Endothelial cell (in vitro differentiated cells): Measurements from ENCODE around the gene ALPG. TPM values are rescaled to one million over a fixed set of nuclear protein-coding genes. Genes with fewer than 3 reads are reported as not detected.
A peak's percentile ranks its signal among the peaks of the same experiment; 100 is the strongest.
"Not testable (repeated sequence)": the region's sequence is repeated elsewhere in the genome, so short reads cannot be mapped to it uniquely, and the experiment has no call there.

Experiments
- DNase-seq: peaks from one replicate; pipeline ENCODE4 v3.0.0; 2021; ENCODE audit warnings: low spot score
- H3K27ac Mint-ChIP-seq: one replicate; pipeline ENCODE4 v1.8.0; 2021; ENCODE audit warnings: mixed read lengths, inconsistent platforms; ENCODE audit not compliant: unreplicated experiment
- H3K27me3 Mint-ChIP-seq: one replicate; pipeline ENCODE4 v1.8.0; 2021; ENCODE audit warnings: mild to moderate bottlenecking, moderate library complexity, mixed read lengths, inconsistent platforms; ENCODE audit not compliant: unreplicated experiment
- H3K36me3 Mint-ChIP-seq: one replicate; pipeline ENCODE4 v1.8.0; 2021; ENCODE audit warnings: mild to moderate bottlenecking, low read depth, mixed read lengths, inconsistent platforms; ENCODE audit not compliant: unreplicated experiment
- H3K4me1 Mint-ChIP-seq: one replicate; pipeline ENCODE4 v1.8.0; 2021; ENCODE audit warnings: mild to moderate bottlenecking, mixed read lengths, inconsistent platforms; ENCODE audit not compliant: unreplicated experiment
- H3K4me3 Mint-ChIP-seq: one replicate; pipeline ENCODE4 v1.8.0; 2021; ENCODE audit warnings: mild to moderate bottlenecking, mixed read lengths, inconsistent platforms; ENCODE audit not compliant: unreplicated experiment
- H3K9me3 Mint-ChIP-seq: one replicate; pipeline ENCODE4 v1.8.0; 2021; ENCODE audit warnings: mixed read lengths, inconsistent platforms; ENCODE audit not compliant: unreplicated experiment
- total RNA-seq: library from RNA; stranded (reverse); fragmentation: NEBNext Ultra II Directional; extraction: Animal tissue kit (Norgen Biotek cat#: 25700); gene quantifications from one replicate; pipeline ENCODE4 v1.2.1, GENCODE V29; 2021; ENCODE audit not compliant: unreplicated experiment
- TF ChIP-seq, protein P1 (sequence below): fragments of 200-600 bp; sonication (generic); IDR thresholded peaks from one replicate; pipeline ENCODE4 v1.5.0; 2021; ENCODE audit warnings: antibody characterized with exemption; ENCODE audit not compliant: unreplicated experiment

Gene ALPG
- total RNA-seq, 1 donor from 2014 or later: not detected

- H3K27ac Mint-ChIP-seq, H3K27me3 Mint-ChIP-seq, H3K4me1 Mint-ChIP-seq: not testable (repeated sequence)
Measured at GRCh38 chr2:232446266-232446777, 39.7 kb downstream of the ALPG start.

DNA sequence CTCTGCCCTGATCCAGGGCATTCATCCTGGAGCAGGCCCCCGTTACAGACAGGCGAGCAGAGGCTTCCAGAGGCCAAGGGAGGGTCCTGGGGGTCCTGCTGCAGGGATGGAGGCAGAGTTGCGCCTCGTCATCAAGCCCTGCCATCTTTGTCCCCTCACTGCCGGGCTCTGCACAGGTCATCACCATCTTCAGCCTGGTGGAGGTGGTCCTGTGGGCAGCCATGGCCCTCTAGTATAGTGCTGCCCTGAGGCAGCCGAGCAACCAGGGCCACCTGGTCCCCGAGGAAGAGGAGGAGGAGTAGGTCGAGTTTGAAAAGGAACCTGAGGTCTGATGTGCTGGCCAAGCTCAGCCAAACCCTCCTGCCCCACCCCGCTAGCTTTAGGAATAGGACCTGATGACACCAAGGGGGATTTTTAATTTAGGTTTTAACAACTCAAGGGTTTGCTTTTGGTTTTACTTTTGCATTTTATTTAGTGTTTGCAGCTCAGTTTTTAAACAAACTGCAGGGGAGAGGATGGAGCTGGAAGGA lies 40.5 kb downstream of the ALPG start:
- TF ChIP-seq, protein P1, sequence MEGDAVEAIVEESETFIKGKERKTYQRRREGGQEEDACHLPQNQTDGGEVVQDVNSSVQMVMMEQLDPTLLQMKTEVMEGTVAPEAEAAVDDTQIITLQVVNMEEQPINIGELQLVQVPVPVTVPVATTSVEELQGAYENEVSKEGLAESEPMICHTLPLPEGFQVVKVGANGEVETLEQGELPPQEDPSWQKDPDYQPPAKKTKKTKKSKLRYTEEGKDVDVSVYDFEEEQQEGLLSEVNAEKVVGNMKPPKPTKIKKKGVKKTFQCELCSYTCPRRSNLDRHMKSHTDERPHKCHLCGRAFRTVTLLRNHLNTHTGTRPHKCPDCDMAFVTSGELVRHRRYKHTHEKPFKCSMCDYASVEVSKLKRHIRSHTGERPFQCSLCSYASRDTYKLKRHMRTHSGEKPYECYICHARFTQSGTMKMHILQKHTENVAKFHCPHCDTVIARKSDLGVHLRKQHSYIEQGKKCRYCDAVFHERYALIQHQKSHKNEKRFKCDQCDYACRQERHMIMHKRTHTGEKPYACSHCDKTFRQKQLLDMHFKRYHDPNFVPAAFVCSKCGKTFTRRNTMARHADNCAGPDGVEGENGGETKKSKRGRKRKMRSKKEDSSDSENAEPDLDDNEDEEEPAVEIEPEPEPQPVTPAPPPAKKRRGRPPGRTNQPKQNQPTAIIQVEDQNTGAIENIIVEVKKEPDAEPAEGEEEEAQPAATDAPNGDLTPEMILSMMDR: no peak
- H3K27me3 Mint-ChIP-seq: no peaks in the 10 kb centered on the region
- no peak overlapping the region for H3K4me3 Mint-ChIP-seq
- H3K9me3 Mint-ChIP-seq: no peaks in the 10 kb centered on the region
- no peaks in the 10 kb centered on the region for H3K36me3 Mint-ChIP-seq
- DNase-seq: no peak
- H3K4me1 Mint-ChIP-seq: no peaks in the 10 kb centered on the region
- H3K27ac Mint-ChIP-seq: no peak overlapping the region

More at GRCh38 chr2:232446266-232446777, 39.7 kb downstream of the ALPG start:
- TF ChIP-seq, protein P1: peak; percentile 53
- H3K36me3 Mint-ChIP-seq, DNase-seq, H3K4me3 Mint-ChIP-seq, H3K9me3 Mint-ChIP-seq: not testable (repeated sequence)

- no peaks in the 10 kb centered on the region for H3K9me3 Mint-ChIP-seq
- DNase-seq: no peak
- no peak overlapping the region for H3K27ac Mint-ChIP-seq
Measured at GRCh38 chr2:232447638-232448303, 41.1 kb downstream of the ALPG start.

GRCh38 chr2:232448304-232448690 lies 41.7 kb downstream of the ALPG start:
- TF ChIP-seq, protein P1: no peak
- no peaks in the 10 kb centered on the region for H3K4me1 Mint-ChIP-seq
- H3K9me3 Mint-ChIP-seq: no peaks in the 10 kb centered on the region
- H3K4me3 Mint-ChIP-seq: no peak overlapping the region
- H3K27ac Mint-ChIP-seq: no peak overlapping the region
- no peaks in the 10 kb centered on the region for H3K27me3 Mint-ChIP-seq
- no peaks in the 10 kb centered on the region for H3K36me3 Mint-ChIP-seq
- DNase-seq: no peak

More at GRCh38 chr2:232447638-232448303, 41.1 kb downstream of the ALPG start:
- no peaks in the 10 kb centered on the region for H3K27me3 Mint-ChIP-seq
- H3K4me1 Mint-ChIP-seq: no peaks in the 10 kb centered on the region
- no peak overlapping the region for H3K4me3 Mint-ChIP-seq
- no peaks in the 10 kb centered on the region for H3K36me3 Mint-ChIP-seq
- TF ChIP-seq, protein P1: no peak

DNA sequence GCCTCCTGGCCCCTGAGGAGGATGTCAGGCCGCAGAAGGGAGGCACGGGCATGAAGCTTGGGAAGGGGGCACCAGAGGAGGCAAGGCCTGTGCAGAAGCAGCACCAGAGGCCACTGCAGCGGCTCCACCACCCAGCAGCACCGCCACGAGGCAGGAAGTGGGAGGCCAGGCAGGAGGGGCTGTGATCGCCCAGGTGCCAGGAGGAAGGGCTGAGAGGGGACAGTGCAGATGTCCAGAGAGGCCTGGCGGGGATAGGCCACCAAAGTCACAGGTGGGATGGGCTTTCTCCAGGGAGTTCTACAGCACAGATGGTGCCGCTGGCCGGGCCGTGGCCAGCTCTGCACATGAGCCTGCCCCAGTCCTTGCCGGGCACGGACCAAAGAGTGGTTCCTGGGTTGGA lies 43.3 kb downstream of the ALPG start:
- Mint-ChIP-seq H3K4me3 (no peak overlapping the region), H3K9me3 (no peaks in the 10 kb centered on the region), H3K36me3 (no peaks in the 10 kb centered on the region), H3K27me3 (no peaks in the 10 kb centered on the region), H3K4me1 (no peaks in the 10 kb centered on the region), H3K27ac (no peak overlapping the region)
- DNase-seq: peak; percentile 11
- TF ChIP-seq, protein P1: no peak

DNA sequence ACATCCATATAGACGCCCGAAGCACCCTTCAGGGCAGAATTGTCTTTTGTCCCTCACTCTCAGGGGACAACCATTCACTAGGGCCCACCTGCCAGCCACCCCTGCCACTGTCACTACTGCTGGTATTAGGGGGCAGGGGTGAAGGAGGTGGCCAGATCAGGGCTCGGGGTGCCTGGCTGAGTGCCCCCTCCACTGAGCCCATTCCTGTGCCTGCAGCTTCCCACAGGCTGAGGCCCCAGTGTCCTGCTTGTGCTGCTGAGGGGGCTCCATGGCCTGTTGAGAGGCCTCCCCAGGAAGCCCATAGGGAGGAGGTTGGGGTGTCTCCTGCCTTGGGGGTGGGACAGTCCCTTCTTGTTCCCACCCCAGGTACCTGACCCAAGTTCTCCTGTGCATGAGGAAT lies 45.0 kb downstream of the ALPG start:
- H3K4me1 Mint-ChIP-seq, H3K4me3 Mint-ChIP-seq, H3K36me3 Mint-ChIP-seq, H3K27ac Mint-ChIP-seq, DNase-seq, H3K27me3 Mint-ChIP-seq, H3K9me3 Mint-ChIP-seq: not testable (repeated sequence)
